ENCODE results near the gene HMGN5. TPM values are rescaled to one million over a fixed set of nuclear protein-coding genes. Genes with fewer than 3 reads are reported as not detected.

The HMGN5 gene
- total and polyA plus RNA-seq, 4 donors = 5.3 to 12.0 (median 5.8) TPM

DNA sequence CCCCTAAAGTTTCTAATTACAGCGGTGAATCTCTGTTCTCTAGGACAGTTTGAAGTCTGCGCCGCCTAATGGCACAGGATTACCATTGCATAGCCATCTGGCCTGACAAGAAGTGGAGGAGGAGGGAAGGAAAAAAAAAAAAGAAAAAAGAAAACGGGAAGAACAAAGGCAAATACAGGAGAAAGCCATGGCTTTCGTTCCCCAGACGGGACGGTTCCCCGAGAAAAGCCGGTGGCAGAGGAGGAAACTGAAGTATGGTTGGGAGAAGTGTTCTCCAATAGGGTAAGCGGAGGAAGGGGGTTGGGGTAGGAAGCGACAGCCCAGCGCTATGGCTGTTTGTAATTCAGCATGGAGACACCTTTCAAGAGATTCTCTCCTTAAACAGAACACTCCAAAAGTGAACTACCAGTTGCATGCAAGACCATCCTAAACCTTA is 80.8 kb downstream of the HMGN5 start:
- H3K27me3 ChIP-seq (ENCODE audit: control insufficient read depth in 3 of 3, insufficient read depth in 3 of 3, low read length in 2 of 3) = peaks cover 0 to 12% (median 0%) of the 10 kb centered on the region in 3 donors

DNA sequence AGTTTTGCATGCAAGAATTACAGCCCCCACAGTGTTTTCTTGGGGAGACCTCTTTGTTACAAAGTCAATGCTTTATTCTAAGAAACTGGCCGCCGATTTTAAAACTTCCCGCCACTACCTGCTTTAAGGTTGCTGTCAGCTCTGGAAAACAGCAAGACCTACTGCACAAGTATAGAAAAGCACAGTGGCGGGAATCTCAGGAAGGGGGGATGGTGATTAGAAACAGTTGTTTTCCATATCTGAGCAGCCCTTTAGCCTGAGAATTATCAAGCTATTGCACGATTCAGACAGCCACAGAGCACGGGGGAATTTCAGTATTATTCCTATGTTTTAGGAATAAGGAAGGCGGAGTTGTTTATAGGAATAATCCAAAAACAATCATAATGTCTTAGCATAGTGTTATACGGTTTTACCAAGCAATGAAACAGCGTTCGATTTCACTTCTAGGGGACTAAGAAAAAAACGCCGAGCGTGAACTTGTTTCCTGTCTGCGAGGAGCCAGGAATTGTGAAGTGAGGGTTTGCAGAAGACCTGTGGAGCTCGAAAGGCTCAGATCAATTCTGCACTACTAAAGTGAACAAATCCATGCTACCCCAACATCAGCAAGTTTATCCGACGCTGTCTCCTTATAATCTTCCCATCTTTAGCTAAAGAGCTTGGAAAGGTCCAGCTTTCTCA is 81.3 kb downstream of the HMGN5 start:
- peaks cover 0 to 3% (median 0%) of the 10 kb centered on the region in 4 donors for H3K9me3 ChIP-seq (ENCODE audit: control insufficient read depth in 4 of 4, insufficient read depth in 3 of 4, low read length in 3 of 4)
- DNase-seq (peak in 2 of 3 donors; percentile 31 to 39), ATAC-seq (ENCODE audit: insufficient read depth, low FRiP score) (no peak)
- H3K27me3 ChIP-seq (ENCODE audit: control insufficient read depth in 3 of 3, insufficient read depth in 3 of 3, low read length in 2 of 3) = peaks cover 0 to 12% (median 0%) of the 10 kb centered on the region in 3 donors
- no peak overlapping the region for H3K4me3 ChIP-seq
- no peaks in the 10 kb centered on the region for H3K4me1 ChIP-seq (ENCODE audit: control insufficient read depth in 5 of 5, insufficient read depth in 5 of 5, low read length in 5 of 5)
- H3K36me3 ChIP-seq (ENCODE audit: control insufficient read depth in 4 of 4, insufficient read depth in 4 of 4, low read length in 4 of 4) = no peaks in the 10 kb centered on the region
- H3K27ac ChIP-seq (ENCODE audit: low read depth in 1 of 2, low read length in 1 of 2) = no peak overlapping the region
- 0 to 26% methylated on average over 17 of the region's 17 CpGs for WGBS, 2 donors
- TF ChIP-seq, protein P1, sequence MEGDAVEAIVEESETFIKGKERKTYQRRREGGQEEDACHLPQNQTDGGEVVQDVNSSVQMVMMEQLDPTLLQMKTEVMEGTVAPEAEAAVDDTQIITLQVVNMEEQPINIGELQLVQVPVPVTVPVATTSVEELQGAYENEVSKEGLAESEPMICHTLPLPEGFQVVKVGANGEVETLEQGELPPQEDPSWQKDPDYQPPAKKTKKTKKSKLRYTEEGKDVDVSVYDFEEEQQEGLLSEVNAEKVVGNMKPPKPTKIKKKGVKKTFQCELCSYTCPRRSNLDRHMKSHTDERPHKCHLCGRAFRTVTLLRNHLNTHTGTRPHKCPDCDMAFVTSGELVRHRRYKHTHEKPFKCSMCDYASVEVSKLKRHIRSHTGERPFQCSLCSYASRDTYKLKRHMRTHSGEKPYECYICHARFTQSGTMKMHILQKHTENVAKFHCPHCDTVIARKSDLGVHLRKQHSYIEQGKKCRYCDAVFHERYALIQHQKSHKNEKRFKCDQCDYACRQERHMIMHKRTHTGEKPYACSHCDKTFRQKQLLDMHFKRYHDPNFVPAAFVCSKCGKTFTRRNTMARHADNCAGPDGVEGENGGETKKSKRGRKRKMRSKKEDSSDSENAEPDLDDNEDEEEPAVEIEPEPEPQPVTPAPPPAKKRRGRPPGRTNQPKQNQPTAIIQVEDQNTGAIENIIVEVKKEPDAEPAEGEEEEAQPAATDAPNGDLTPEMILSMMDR (IDR thresholded peaks at IDR 0.05; ENCODE audit: control extremely low read depth, extremely low read depth) = no peak
- peak overlapping the region; percentile 30 to 74 for H3K9ac ChIP-seq (ENCODE audit: insufficient read depth in 1 of 2, low read length in 2 of 2)

More for the DNA sequence above, 80.8 kb downstream of the HMGN5 start:
- WGBS, 2 donors = 0 to 17% methylated on average over 12 of the region's 12 CpGs
- peak; percentile 58 for ATAC-seq (ENCODE audit: insufficient read depth, low FRiP score)
- H3K9ac ChIP-seq (ENCODE audit: insufficient read depth in 1 of 2, low read length in 2 of 2) = peak overlapping the region; percentile 30 to 74
- H3K4me1 ChIP-seq (ENCODE audit: control insufficient read depth in 5 of 5, insufficient read depth in 5 of 5, low read length in 5 of 5) = no peaks in the 10 kb centered on the region
- H3K36me3 ChIP-seq (ENCODE audit: control insufficient read depth in 4 of 4, insufficient read depth in 4 of 4, low read length in 4 of 4) = no peaks in the 10 kb centered on the region
- TF ChIP-seq, protein P1 (IDR thresholded peaks at IDR 0.05; ENCODE audit: control extremely low read depth, extremely low read depth) = peak; percentile 18
- DNase-seq = peak; percentile 51 to 80 (median 75)
- peaks cover 0 to 3% (median 0%) of the 10 kb centered on the region in 4 donors for H3K9me3 ChIP-seq (ENCODE audit: control insufficient read depth in 4 of 4, insufficient read depth in 3 of 4, low read length in 3 of 4)
- peak overlapping the region; percentile 52 for H3K4me3 ChIP-seq
- peak overlapping the region in 1 of 2 donors; percentile 67 for H3K27ac ChIP-seq (ENCODE audit: low read depth in 1 of 2, low read length in 1 of 2)

DNA sequence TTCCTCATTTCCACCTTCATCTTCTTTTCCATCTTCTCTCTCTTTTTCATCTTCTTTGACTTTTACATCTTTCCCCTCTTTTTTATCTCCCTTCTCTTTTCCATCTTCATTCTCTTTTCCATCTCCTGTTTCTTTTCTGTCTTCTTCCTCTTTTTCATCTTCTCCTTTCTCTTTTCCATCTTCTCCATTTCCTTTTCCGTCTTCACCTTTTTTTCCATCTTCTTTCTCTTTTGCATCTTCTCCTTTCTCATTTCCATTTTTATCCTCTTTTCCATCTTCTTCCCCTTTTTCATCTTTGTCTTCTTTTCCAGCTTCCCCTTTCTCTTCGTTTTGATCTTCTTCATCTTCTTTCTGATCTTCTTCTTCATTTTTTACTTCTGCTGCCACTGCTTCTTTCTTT is 87.0 kb downstream of the HMGN5 start:
- WGBS, 2 donors = 46 to 67% methylated on average over 2 of the region's 2 CpGs
- H3K27me3 ChIP-seq (ENCODE audit: control insufficient read depth in 3 of 3, insufficient read depth in 3 of 3, low read length in 2 of 3) = no peaks in the 10 kb centered on the region
- no peaks in the 10 kb centered on the region for H3K4me1 ChIP-seq (ENCODE audit: control insufficient read depth in 5 of 5, insufficient read depth in 5 of 5, low read length in 5 of 5)

More for the DNA sequence above, 87.0 kb downstream of the HMGN5 start:
- ATAC-seq (ENCODE audit: insufficient read depth, low FRiP score) (no peak), DNase-seq (no peak)
- TF ChIP-seq, protein P1 (IDR thresholded peaks at IDR 0.05; ENCODE audit: control extremely low read depth, extremely low read depth) = no peak
- no peaks in the 10 kb centered on the region for H3K9me3 ChIP-seq (ENCODE audit: control insufficient read depth in 4 of 4, insufficient read depth in 3 of 4, low read length in 3 of 4)
- H3K36me3 ChIP-seq (ENCODE audit: control insufficient read depth in 4 of 4, insufficient read depth in 4 of 4, low read length in 4 of 4) = no peaks in the 10 kb centered on the region
- no peak overlapping the region for H3K9ac ChIP-seq (ENCODE audit: insufficient read depth in 1 of 2, low read length in 2 of 2)
- H3K4me3 ChIP-seq = no peak overlapping the region
- no peak overlapping the region for H3K27ac ChIP-seq (ENCODE audit: low read depth in 1 of 2, low read length in 1 of 2)

Measured in lung (tissue), 12 donors.